AG04449 (cell line): ENCODE data around the gene SHISAL1.

Experiments used
- CTCF ChIA-PET: fragments of 350-600 bp; formaldehyde crosslinking; extraction: SDS; loops from one replicate; lab custom pipeline; 2021; ENCODE audit warnings: antibody characterized with exemption; lab: Yijun Ruan, JAX
- POLR2A ChIA-PET: fragments of 400-600, 350-600 bp; formaldehyde crosslinking; extraction: SDS; loops from one replicate; lab custom pipeline; 2020; ENCODE audit warnings: antibody characterized with exemption, inconsistent platforms; lab: Yijun Ruan, JAX
- DNase-seq: peaks from one replicate; pipeline ENCODE4 v3.0.0-alpha.2; 2010; ENCODE audit warnings: low read depth, low spot score
- H3K4me3 ChIP-seq: 2 replicates; pipeline ENCODE4 v1.5.1; 2011; ENCODE audit warnings: low read depth, mild to moderate bottlenecking, control low read depth, low read length
- TF ChIP-seq, protein P1 (sequence below): IDR thresholded peaks from one replicate; pipeline ENCODE4 v1.5.1; 2011; ENCODE audit warnings: mild to moderate bottlenecking, moderate library complexity, low read length, control low read depth, inconsistent platforms; ENCODE audit not compliant: insufficient read depth; ENCODE audit errors: missing control alignments

SHISAL1 gene

GRCh38 chr22:44231233-44231632, 81.5 kb downstream of the SHISAL1 start:
- ChIA-PET CTCF (no interaction called here), POLR2A (no interaction called here)
- TF ChIP-seq, protein P1, sequence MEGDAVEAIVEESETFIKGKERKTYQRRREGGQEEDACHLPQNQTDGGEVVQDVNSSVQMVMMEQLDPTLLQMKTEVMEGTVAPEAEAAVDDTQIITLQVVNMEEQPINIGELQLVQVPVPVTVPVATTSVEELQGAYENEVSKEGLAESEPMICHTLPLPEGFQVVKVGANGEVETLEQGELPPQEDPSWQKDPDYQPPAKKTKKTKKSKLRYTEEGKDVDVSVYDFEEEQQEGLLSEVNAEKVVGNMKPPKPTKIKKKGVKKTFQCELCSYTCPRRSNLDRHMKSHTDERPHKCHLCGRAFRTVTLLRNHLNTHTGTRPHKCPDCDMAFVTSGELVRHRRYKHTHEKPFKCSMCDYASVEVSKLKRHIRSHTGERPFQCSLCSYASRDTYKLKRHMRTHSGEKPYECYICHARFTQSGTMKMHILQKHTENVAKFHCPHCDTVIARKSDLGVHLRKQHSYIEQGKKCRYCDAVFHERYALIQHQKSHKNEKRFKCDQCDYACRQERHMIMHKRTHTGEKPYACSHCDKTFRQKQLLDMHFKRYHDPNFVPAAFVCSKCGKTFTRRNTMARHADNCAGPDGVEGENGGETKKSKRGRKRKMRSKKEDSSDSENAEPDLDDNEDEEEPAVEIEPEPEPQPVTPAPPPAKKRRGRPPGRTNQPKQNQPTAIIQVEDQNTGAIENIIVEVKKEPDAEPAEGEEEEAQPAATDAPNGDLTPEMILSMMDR, result no peak
- H3K4me3 ChIP-seq, result no peak overlapping the region
- no peak for DNase-seq

DNA sequence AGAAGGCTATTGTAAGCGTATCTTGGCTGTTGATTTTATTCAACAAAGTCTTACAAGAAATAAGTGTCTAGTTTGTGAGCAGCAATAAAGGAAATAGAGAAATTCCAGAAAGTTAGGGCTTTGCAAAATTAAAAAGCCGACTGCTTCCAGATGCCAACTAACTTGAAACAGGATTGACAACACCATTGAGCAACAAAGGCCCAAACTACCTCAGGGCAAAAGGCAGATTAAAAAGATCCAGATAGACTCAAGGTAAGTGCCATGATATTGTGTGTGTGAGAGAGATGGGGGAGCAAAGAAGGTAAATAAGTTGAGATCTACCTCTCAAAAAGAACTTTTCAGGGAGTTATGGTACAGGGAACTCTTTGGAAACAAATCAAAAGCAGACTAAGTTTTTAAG, 82.9 kb downstream of the SHISAL1 start:
- TF ChIP-seq, protein P1, result no peak

DNA sequence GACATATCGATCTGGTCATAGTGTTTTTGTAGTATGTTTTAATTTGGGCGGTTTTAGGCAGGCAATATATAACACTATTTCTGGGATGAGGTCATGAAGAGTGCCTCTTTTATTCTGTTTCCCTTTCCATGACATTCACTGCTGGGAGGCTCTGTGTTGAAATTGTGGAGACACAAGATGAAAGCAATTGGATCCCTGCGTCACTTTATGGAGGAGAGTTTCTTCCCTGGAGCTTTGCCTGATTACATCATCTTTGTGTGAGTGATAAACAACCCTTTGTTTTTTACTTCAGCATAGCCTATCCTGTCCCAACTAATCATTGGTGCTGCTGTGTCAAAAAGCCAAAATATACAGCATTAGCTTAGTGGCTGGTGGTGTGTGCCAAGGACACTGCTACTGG, 83.4 kb downstream of the SHISAL1 start:
- no peak for DNase-seq
- no peak overlapping the region for H3K4me3 ChIP-seq
- TF ChIP-seq, protein P1, result no peak
- CTCF ChIA-PET, result no interaction called here
- POLR2A ChIA-PET, result no interaction called here

More for the DNA sequence above, 82.9 kb downstream of the SHISAL1 start:
- ChIA-PET CTCF (no interaction called here), POLR2A (no interaction called here)
- DNase-seq, result no peak
- H3K4me3 ChIP-seq, result no peak overlapping the region

DNA sequence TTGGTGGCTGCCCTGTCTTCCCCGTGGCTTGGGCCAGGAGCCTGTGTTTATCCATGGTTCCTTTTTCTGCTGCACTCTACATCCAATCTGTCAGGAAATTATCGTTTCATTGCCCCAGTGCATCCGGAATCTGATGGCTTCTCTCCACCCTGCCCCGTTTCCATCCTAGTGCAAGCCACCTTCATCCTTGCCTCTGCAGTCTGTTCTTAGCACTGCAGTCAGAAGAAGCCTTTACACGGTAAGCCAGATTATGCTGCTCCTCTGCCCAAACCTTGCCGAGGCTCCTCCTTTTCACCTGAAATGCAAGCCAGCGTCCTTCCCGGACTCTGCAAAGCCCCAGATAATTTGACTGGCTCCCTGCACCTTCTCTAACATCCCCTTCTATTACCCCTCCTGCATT, 86.9 kb downstream of the SHISAL1 start:
- ChIA-PET CTCF (no interaction called here), POLR2A (no interaction called here)
- TF ChIP-seq, protein P1, result no peak
- H3K4me3 ChIP-seq, result no peak overlapping the region
- DNase-seq, result no peak

GRCh38 chr22:44225091-44225689, 87.6 kb downstream of the SHISAL1 start:
- no peak overlapping the region for H3K4me3 ChIP-seq
- ChIA-PET POLR2A (no interaction called here), CTCF (interaction anchor here (1.1 kb wide), 1 partner anchor 28 kb away, joined by 3 read pairs; no protein-coding TSS in a partner anchor)
- TF ChIP-seq, protein P1, result no peak
- DNase-seq, result no peak

- TF ChIP-seq, protein P1, result no peak
- POLR2A ChIA-PET, result no interaction called here
- DNase-seq, result no peak
- H3K4me3 ChIP-seq, result no peak overlapping the region
- CTCF ChIA-PET, result interaction anchor here (1.1 kb wide), 1 partner anchor 29 kb away, joined by 3 read pairs; no protein-coding TSS in a partner anchor
Measured at GRCh38 chr22:44224166-44224565, 88.6 kb downstream of the SHISAL1 start.
